GM19467 (cell line): Measurements from ENCODE around the gene KDM4B.

Experiments used
- ATAC-seq: cut with Tn5 transposase; IDR thresholded peaks from one replicate; pipeline ENCODE4 v1.9.1; 2021; ENCODE audit warnings: mild to moderate bottlenecking, moderate library complexity; ENCODE audit not compliant: unreplicated experiment

The KDM4B gene

GRCh38 chr19:5086230-5086629 lies 117.3 kb downstream of the KDM4B start:
- no peak for ATAC-seq

- ATAC-seq = no peak
Measured at GRCh38 chr19:5086725-5087439, 118.0 kb downstream of the KDM4B start.

GRCh38 chr19:5089283-5089682 lies 120.4 kb downstream of the KDM4B start:
- ATAC-seq = no peak

GRCh38 chr19:5090465-5091017 lies 121.6 kb downstream of the KDM4B start:
- no peak for ATAC-seq

GRCh38 chr19:5091018-5091683 lies 122.2 kb downstream of the KDM4B start:
- ATAC-seq = no peak

- no peak for ATAC-seq
Measured at GRCh38 chr19:5091684-5092480, 123.0 kb downstream of the KDM4B start.

GRCh38 chr19:5092481-5092843 lies 123.5 kb downstream of the KDM4B start:
- ATAC-seq = no peak

GRCh38 chr19:5093297-5093928 lies 124.5 kb downstream of the KDM4B start:
- ATAC-seq = no peak

GRCh38 chr19:5093948-5094718 lies 125.2 kb downstream of the KDM4B start:
- no peak for ATAC-seq

GRCh38 chr19:5094768-5095567 lies 126.1 kb downstream of the KDM4B start:
- no peak for ATAC-seq

- no peak for ATAC-seq
Measured at GRCh38 chr19:5095568-5095850, 126.6 kb downstream of the KDM4B start.

- ATAC-seq = no peak
Measured at GRCh38 chr19:5096536-5096935, 127.6 kb downstream of the KDM4B start.

GRCh38 chr19:5097331-5097930 lies 128.5 kb downstream of the KDM4B start:
- ATAC-seq = no peak

- no peak for ATAC-seq
Measured at GRCh38 chr19:5097959-5098623, 129.2 kb downstream of the KDM4B start.

GRCh38 chr19:5098646-5099045 lies 129.7 kb downstream of the KDM4B start:
- no peak for ATAC-seq

GRCh38 chr19:5099701-5100221 lies 130.8 kb downstream of the KDM4B start:
- no peak for ATAC-seq

- ATAC-seq = no peak
Measured at GRCh38 chr19:5101871-5102270, 133.0 kb downstream of the KDM4B start.

- ATAC-seq = no peak
Measured at GRCh38 chr19:5102520-5102919, 133.6 kb downstream of the KDM4B start.
